Activated effector memory CD4-positive, alpha-beta T cell treated with Interleukin-2 at 50 U/mL for 16 hours (primary cell): Measurements from ENCODE around the gene SCN1A.
"Not testable (repeated sequence)": the region's sequence is repeated elsewhere in the genome, so short reads cannot be mapped to it uniquely, and the experiment has no call there.

ENCODE experiments used
- DNase-seq: peaks from one replicate; pipeline ENCODE4 v3.0.0-alpha.2; 2020

The SCN1A gene

DNA sequence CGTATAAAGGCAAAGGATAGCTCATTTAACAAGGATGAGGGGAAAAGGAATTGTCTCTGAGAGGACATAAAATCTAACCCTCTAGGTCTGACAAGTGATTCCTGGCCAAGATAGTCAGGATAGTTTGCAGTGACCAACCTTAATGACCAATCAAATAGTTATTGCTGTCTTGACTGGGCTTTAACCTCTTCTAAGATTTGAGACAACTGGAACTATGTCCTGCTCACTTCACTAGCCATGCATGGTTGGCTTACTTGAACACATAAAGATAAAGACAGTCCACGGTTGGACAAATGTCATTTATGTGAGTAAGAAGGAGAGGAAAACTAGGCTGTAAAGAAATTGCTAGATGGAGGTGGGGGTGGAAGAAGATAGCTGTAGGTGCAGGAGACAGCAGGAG lies 53.8 kb downstream of the SCN1A start:
- no peak for DNase-seq

DNA sequence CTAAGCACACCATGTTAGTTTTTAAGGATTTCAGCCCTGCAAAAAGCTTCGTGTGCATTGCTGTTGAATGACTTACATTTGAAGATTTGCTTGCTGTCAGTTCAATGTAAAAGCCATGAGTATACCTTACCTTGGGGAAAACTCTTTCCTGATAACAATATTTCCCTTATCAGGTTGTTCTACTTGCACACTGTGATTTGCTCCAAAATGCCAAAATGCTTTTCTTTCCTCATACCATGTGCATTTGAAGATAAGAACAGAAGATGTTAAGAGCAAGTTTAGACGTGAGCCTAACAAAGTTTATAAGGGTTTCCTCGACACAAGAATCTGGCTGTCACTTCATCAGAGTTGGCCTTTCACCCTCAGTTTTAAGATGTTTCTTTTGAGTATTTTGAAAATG lies 57.6 kb downstream of the SCN1A start:
- no peak for DNase-seq

- DNase-seq: no peak
Measured at GRCh38 chr2:166068981-166069380, 58.8 kb downstream of the SCN1A start.

GRCh38 chr2:166067229-166067628 lies 60.6 kb downstream of the SCN1A start:
- no peak for DNase-seq

- DNase-seq: no peak
Measured at GRCh38 chr2:166060191-166060590, 67.6 kb downstream of the SCN1A start.

DNA sequence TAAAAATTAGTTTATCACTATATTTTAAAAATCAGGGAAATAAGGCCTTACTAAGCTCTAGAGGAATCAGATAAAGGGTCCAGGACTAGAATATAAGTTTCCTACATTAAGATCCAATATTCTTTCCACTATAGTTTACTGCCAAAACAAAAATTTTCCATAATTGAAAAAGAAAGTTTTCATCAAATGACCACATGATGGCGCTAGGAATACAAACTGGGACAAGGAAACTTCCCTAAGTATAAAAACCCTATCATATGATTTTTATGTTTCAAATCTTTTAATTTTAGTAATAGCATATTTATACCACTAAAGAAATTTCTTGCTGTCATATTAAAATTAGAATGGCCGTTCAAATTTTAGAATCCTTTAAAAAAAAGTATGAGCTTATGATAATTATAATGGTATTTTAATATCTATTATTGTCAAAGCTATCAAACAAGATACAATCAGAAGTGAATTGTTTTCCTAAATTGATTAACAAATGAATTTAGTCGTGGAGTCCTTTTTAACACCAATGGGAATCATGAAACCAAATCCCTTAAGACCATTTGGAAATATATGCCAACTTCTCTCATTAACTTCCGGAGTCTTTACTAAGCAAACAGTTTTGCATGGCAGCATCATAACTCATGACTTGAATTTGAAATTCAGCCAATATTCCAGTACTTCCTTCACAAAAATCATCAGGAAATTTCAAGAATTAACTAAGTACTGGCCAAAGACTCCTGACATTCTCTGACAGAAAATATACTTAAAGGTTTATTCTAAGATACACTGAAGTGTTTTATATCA lies 70.3 kb downstream of the SCN1A start:
- no peak for DNase-seq

DNA sequence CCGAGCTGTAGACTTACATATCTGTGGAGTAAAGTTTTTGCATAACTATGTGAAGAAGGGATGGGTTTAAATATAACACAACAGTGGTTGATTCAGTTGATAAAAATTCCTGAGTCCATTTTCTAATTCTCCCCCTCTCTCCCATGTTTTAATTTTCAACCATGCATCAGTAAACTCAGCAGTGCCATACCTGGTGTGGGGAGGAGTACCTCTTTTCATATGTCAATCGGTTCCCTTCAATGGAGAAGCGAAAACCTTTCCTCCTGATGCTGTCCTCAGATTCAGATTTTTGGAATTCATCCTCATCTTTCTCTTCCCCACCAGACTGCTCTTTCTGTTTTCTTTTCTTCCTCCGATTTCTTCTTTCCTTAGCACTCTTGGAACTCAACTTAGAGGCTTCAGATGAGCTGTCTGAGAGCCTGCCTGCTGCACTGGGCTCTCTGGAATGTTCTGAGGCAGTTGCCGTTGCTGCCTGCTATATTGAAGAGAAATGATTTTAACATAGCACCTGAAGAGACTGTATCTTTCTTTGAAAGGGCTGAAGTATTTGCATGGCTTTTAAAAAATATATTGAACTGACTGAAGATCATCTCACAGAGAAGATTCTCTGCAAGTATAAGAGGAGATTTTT lies 82.9 kb downstream of the SCN1A start:
- no peak for DNase-seq

DNA sequence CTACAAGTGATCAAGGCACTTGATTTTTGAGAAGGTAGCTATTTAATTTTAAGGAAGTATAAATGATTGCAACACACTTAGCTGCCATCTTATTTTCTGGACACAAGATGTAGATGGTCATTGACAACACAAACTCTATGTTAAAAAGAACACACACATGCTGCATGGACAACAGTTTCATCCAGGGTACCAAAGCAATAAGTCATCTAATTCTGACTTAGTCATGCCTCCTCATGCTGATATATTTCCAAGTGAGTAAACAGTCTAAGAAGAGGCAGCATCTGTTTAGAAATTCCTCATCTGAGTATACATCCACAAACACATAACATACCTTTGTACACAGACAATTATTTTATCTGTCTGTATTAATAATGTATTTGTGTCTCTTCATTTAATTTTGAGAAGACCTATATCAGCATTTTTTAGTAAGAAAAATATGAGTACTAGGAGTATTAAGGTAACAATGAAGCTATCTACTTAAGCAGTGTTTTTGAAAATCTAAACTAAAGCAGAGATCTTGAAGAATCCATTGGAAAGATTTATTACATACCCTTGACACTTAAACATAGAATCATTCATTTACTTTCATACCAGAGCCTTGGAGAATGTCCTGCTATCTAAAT lies 84.9 kb downstream of the SCN1A start:
- DNase-seq: no peak

DNA sequence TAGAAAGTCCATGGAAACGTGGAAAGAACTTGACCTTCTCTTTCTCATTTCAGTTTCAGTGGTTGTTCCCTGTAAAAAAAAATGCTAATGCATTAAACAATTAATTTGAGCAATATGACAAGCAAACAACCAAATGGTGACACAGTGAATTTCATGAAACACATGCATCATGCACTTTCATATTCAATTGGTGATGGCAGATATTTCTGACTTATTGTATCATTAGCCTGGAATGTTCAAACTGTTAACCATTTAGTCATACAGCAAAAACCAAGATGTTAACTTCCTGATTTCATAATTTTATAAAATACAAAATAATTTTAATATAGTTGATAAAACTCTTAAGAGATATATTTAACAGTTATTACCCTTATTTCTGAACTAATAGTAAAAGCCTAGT lies 85.5 kb downstream of the SCN1A start:
- DNase-seq: no peak

GRCh38 chr2:166041613-166042012 lies 86.2 kb downstream of the SCN1A start:
- DNase-seq: no peak

DNA sequence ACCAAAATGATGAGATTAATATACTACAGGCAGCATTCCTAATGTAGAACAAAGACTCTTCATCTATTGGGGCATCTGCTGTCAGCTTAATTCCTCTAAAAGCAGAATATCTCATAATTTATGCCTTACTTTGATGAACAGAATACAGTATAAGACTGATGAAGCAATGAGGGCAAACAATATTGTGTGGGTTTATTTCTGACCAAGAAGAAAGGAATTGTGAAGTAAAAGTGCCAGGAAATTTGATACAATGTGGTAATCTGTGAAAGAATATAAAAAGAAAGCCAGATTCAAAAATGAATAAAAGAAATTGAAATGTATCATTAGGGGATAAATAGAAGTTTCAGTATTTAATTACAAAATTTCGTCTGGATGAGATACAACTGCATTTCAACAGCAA lies 95.5 kb downstream of the SCN1A start:
- DNase-seq: no peak

GRCh38 chr2:166031054-166031453 lies 96.8 kb downstream of the SCN1A start:
- no peak for DNase-seq

GRCh38 chr2:166025313-166025712 lies 102.5 kb downstream of the SCN1A start:
- DNase-seq: no peak

DNA sequence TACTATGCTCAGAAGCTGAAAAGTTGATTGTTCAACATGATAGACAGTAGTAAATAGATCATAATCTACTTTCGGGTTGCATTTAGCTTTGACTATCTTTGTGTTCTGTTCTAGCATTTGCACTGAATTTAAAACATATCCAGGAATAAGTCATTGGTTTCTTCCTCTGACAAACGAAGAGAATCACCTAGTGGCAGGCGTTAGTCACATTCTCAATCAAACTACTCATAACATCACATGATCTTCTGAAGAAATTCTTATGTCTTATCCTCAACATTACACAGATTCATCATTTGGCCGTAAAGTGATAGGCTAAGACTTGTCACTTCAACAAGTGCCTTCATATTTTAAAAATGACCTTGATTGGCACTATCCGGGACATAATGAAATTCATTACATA lies 110.6 kb downstream of the SCN1A start:
- DNase-seq: no peak

- no peak for DNase-seq
Measured at GRCh38 chr2:166013878-166014277, 113.9 kb downstream of the SCN1A start.

DNA sequence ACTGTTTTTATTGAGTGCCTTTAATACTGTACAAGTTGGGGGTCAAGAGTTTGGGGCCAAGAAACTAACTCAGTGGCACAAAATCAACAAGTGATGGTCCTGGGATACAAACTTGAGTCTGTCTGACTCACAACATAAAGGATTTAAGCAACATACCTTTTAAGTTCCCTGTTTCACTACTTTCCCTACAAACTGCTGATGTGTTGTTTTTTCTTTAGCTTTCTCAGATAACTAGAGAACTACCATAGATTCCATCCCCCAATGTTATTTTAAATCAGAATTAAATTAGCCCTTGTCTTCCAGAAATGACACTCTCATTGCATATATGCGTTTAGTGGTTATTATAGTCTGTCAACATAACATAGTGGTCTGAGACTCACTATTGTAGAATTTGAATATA lies 116.2 kb downstream of the SCN1A start:
- no peak for DNase-seq

GRCh38 chr2:166000401-166000800 lies 127.4 kb downstream of the SCN1A start:
- no peak for DNase-seq

DNA sequence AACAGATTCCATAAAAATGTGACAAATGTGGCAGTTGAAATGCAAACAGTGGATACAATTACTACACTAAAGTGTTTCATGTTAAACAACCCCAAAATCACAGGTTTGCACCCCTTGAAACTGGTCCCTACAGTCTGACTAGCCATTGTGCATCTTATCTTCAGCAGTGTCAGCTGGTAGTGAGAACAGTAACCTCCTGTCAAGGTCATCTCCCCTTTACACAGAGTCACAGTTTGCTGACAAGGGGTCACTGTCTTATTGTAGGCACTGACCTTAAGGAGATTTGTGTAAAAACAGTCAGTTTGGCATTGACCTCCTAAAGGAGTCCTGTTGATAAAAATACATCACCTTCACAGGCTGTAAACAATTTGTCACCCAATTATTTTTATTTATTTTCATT lies 137.0 kb downstream of the SCN1A start:
- no peak for DNase-seq

DNA sequence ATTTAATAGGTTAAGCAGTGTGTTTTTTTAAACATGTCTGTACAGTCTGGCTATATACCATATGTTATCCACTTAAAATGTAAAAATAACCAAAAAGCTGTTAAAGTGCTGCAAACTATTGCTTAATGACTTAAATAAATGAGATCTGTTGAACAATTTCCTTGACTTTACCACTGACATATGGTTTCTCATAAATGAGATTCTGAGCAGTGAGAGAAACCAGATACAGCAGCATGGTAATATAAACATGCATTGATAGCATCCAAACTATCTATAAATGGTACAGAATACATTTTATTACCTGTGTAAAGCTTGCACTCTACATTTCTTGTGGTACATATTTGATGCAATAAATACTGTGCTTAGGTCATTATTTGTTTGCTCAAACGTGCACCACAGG lies 138.0 kb downstream of the SCN1A start:
- DNase-seq: no peak

DNA sequence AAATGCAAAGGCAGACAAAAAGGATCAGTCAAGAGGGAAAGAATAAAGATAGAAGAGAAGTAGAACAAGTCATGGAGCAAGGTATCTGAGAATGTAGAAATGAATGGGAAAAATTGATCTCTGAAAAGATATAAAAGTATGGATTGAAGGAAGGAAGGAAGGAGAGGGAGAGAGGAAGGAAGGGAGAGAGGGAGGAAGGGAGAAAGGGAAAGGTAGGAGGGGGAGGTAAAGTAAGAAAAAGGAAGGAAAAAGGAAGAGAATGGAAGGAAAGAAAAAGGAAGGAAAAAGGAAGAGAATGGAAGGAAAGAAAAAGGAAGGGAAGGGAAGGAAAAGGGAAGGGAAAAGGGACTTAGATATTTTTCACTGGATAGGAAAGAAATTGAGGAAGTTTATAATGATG lies 142.7 kb downstream of the SCN1A start:
- DNase-seq: no peak

GRCh38 chr2:165972161-165972560 lies 155.7 kb downstream of the SCN1A start:
- DNase-seq: not testable (repeated sequence)

DNA sequence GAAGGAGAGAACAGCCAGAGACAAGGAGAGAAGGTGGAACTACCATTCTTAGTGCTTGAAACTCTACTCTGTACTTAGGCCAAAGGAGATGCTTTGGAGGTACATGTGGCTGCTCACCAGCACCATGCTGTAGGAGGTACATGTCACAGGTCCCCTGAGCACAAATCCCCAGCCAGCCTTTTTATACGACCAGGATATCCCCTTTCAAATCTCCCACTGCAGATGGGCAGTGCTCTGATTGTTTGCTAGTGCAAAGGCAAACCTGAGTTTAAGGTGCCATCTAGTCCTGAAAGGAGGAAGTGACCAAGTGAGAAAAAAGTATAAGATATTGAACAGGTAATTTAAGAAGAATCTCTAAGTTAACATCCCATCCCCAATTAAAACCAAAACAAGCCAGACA lies 157.2 kb downstream of the SCN1A start:
- no peak for DNase-seq

DNA sequence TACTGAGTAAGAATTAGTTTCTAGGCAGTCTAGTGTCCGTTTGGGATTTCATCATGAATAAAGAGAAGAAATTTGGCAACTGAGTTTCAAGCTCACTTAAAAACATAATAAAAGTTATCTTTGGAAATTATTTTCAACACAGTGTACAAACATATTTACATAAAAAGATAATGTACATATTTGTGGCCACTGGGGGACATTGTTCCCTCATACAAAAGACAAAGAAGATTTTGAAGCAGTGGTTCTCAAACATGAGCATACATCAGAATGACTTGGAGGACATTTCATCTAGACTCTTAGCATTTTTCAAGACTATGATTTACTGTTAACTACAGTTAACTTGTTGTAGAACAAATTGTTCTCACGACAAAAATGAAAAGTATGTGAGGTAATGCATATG lies 158.6 kb downstream of the SCN1A start:
- DNase-seq: no peak

DNA sequence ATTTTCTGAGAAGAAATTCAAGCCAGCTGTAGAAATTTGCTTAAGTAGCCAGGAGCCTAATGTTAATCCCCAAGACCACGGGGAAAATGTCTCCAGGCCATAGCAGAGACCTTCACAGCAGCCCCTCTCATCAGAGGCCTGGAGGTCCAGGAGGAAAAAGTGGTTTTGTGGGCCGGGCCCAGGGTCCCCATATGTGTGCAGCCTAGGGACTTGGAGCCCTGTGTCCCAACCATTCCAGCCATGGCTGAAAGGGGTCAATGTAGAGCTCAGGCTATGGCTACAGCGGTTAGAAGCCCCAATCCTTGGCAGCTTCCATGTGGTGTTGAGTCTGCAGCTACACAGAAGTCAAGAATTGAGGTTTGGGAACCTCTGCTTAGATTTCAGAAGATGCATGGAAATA lies 160.1 kb downstream of the SCN1A start:
- no peak for DNase-seq
